HG02981 (cell line): ENCODE results near the gene PRKAA1.

ENCODE experiments used
- ATAC-seq: cut with Tn5 transposase; IDR thresholded peaks from one replicate; pipeline ENCODE4 v1.9.1; 2021; ENCODE audit warnings: mild to moderate bottlenecking, moderate library complexity; ENCODE audit not compliant: unreplicated experiment

The PRKAA1 gene

GRCh38 chr5:40781843-40782409 lies 16.2 kb downstream of the PRKAA1 start:
- ATAC-seq, result no peak

DNA sequence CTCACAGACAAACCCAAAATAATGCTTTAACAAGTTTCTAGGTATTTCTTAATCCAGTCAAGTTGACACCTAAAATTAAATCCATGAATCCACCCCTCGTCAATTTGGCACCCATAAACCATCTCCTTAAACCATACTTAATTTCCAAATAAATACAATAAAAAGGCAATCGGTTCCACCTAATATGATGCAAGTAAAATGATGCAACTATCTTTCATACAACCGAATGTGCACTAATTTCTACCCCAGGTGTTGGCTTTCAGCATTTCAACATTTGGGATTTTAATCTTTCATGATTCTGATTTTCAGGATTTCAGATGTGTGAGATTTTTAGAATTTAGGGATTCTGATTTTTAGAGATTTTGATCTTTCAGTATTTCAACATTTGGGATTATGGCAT lies 17.3 kb downstream of the PRKAA1 start:
- ATAC-seq, result no peak

GRCh38 chr5:40780199-40780598 lies 18.0 kb downstream of the PRKAA1 start:
- ATAC-seq, result no peak

GRCh38 chr5:40779561-40779960 lies 18.6 kb downstream of the PRKAA1 start:
- no peak for ATAC-seq

- ATAC-seq, result no peak
Measured at GRCh38 chr5:40778133-40778532, 20.0 kb downstream of the PRKAA1 start.

DNA sequence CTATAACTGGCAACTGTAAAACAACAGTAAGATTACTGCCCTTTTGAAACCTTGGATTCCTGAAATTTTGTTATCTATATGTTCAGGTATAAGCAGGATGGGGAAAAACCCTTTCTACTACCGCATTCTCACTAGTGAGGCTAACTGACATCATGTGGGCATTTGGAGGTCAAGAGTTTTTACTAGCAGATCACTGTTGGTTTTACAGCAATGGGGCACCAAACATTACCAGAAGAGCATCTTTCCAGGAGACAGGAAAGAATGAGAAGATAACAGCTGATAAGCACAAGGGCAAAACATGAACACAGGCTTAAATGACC lies 21.6 kb downstream of the PRKAA1 start:
- no peak for ATAC-seq

DNA sequence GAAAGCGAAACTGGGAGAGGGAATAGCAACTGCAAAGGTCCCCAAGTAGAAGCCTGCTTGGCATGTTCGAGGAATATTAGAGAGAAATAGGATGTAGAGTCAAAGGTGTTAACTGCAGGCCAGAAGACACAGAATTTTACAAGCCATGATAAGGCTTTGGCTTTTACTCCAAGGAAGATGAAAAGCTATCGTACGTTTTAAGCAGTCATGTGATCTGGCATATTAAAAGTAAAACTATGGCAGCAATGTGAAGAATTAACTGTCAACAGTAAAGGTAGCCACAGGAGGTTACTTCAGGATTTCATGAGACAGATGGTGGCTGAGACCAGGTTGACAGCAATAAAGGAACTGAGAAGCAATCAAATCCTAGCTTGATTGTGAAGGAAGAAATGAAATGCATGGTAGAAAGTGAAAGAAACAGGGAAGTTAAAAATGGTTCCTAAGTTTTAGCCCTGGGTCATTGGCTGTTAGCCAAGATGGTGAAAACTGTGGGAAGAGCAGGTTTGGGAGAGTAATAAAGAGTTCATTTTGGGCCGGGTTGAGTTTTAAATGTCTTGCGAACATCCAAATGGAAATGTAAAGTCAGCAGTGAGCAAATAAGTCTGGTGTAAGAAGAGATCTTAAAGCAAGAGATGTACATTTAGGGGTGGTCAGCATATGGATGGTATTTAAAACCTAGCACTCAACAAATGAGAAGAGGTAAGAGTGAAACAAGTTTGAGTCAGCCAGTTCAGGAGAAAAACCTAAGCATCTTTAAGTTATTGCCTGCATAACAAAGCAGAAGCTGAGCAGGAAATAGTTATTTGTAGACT lies 22.1 kb downstream of the PRKAA1 start:
- no peak for ATAC-seq

- no peak for ATAC-seq
Measured at GRCh38 chr5:40775085-40775845, 22.9 kb downstream of the PRKAA1 start.

DNA sequence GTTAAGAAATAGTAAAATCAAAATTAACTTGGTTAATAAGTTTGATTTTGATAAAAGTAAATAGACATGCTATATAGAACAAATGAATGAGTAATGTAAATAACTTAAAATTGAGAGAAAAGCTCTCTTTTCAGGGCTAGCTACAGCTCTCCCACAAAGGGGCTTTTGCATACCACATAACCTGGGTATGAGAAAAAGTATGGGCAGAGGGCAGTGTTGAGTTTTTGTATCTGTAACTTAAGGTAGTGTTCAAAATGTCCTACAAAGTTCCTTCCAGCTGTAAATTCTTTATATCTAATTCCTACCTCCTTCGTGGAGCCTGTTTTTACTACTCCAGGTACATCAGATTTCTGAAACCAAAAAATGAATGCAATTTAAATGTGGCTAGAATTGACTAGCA lies 23.6 kb downstream of the PRKAA1 start:
- ATAC-seq, result no peak

DNA sequence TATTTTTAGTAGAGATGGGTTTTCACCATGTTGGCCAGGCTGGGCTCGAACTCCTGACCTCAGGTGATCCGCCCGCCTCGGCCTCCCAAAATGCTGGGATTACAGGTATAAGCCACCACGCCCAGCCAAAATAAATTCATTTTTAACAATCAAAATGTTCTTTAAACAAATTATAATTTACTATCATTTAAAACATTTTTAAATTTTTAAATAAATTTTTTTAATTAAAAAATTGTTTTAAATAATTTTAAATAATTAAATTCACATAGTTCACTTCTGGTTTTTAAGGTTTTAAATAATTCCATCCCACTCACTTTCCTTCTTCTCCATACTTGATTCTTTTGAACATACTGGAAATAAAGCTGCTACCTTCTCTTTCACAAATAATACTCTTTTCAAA lies 27.4 kb downstream of the PRKAA1 start:
- ATAC-seq, result no peak

GRCh38 chr5:40762705-40763104 lies 35.5 kb downstream of the PRKAA1 start:
- ATAC-seq, result no peak

- no peak for ATAC-seq
Measured at GRCh38 chr5:40757400-40757799, 40.8 kb downstream of the PRKAA1 start.

DNA sequence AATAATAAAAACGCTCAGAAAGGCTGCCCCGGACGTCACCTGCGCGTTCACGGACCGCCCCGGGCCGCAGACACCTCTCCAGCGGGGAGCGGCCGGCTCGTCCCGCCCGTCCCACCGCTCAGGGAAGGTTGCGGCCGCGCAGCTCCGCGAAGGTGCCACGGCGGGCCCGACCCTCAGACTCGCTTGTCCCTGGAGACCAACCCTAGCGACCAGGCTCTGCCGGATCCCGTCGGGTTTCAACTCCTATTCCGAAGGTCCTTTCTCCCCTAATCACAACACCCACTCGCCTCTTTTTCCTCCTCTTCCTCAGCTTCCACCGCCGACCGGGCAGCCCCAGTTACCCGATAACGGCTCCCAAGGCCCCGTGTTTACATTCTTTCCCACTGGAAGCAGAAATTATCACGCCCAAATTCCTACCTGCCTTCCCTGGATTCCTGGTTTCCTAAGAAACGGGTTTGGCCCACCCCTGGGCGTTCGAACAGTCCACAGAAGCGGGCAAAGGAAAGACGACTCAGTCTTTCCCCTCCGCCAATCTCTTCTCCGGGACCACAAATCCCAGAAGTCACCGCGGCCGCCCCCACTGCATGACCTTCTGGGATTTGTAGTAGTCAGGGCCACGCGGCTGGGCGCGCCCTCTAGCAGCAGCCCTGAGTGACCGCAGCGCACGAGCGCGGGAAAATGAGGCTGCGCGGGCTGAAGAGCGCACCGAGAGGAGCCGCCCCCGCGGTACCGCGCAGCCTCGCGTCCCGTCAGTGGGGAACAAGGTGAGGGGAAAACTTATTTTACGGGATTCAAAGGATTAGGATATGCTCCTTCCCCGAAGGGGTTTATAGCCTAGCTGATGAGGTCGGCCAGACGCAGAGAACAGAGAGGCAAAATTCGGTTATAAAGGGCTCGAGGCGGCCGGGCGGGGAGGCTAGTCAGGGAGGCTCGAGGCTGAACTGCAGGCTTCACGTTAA lies 42.5 kb downstream of the PRKAA1 start, which contains the start of gene TTC33:
TTC33 (minus strand) TSS at position 555 of the 959 bp plus-strand sequence. CDS start 8,943 bp downstream, outside the sequence.
- ATAC-seq, result peak; percentile 90

GRCh38 chr5:40755093-40755406 lies 43.1 kb downstream of the PRKAA1 start:
- ATAC-seq, result peak; percentile 72

DNA sequence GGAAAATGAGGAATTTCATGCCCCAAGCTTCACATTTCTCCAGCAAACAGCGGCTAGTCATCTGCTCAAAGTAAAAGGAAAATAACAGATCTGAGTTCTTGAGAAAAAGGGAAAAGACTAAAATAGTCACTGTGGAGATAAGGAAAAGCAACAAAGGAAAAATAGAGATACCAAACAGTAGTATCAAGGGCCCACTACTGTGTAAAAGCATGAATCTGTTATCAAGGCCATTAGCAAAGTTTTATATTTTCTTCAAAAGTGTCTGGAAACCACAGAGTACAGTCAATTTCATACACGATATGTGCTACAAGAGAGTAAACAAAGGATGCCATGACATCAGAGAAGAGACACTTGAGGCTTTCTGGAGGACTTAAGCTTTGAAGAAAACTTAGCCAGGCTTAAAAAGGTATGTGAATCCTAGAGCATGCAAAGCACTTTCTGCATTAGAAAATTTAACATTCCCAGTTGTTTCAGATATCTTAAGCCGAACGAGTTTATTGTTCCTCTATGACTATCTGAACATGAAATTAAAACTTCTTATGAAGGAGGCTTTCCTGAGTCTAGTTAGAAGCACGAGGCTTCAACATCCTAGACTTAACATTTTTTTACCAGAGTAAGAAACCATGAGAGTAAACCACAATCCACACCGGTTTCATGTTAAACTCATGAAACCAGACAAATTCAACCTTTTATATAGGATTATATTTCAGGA lies 43.6 kb downstream of the PRKAA1 start:
- peak; percentile 23 for ATAC-seq

DNA sequence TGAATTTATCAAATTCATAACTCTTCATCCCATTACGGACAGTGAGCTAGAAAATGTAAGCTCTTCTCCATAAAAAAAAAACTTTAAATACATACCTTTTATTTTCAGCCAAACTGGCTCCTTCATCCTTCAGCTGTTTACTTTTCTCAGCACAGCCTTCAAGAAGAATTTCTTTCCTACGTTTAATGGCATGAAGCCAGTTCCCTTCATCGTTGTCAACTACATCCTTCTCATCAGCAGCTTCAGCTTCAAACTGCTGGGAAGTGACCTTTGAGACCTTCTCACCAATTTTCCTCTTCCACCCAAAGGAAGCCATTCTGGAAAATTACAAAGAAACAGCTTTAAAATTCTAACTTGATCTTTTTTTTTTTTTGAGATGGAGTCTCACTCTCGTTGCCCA lies 51.5 kb downstream of the PRKAA1 start:
- no peak for ATAC-seq

- no peak for ATAC-seq
Measured at GRCh38 chr5:40743771-40744170, 54.4 kb downstream of the PRKAA1 start.

- ATAC-seq, result no peak
Measured at GRCh38 chr5:40738502-40738901, 59.7 kb downstream of the PRKAA1 start.

DNA sequence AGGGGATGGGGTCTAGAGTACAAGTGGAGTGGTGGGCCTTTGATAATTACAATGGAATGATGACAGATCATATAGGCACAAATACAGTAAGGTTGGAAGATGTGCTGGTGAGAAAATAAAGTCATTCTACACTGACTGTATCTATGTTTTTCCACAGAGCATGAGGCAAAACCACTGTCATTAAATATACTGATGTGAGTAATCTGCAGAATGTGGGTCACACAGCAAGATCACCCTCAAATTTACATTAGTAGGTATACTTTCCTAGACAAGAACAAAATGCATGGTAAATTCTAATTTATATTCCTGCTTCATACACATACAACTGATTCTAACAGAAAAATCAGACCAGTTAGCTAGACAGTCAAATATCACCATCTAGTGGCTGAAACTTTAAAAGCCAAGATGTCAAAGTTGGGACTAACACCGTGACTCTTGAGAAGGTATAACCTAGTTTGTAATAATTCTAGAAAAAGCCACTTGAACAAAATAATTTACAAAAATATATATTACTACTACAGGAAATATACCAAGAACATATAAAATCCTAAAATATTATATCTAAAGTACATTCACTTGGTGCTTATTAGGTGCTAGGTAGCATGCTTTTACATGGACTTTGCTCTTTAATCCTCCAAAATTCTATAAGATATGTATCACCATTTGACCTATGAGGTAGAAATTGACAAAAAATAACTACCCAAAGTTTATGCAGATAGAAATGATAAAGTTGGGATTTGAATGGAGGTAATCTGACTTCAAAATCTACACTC lies 61.9 kb downstream of the PRKAA1 start:
- peak; percentile 72 for ATAC-seq

DNA sequence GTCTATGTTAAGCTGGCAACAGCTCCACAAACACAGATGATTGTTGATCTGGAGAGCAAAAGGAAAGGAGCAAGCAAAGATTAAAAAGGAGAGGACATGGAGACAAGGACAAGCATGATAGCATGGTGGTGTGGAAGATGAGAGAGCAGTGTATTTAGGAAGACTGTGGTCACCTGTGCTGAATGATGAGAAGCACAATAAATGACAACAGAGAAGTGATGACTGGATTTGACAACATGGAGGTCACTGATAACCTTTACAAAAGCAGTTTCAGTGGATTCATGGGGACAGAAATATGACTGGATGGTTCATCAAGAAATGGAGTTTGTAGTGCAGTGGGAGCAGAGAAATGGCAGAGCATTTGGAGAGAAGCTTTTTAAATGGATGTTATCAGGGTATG lies 62.6 kb downstream of the PRKAA1 start:
- ATAC-seq, result no peak
